Suprapubic skin (tissue), 3 donors: ENCODE results near the gene EXOC7.

ENCODE experiments used
- CTCF ChIP-seq, 2 donors: fragments of 200-600 bp in 1 of 2; fragments of 450-650 bp in 1 of 2; sonication (generic) in 1 of 2; IDR thresholded peaks; one replicate each; pipeline ENCODE4 v1.5.1; 2016 to 2019; ENCODE audit warnings: antibody characterized with exemption in 2 of 2, mild to moderate bottlenecking in 1 of 2, moderate library complexity in 1 of 2
- EP300 ChIP-seq: sonication (generic); formaldehyde crosslinking; IDR thresholded peaks from one replicate; pipeline ENCODE4 v1.6.1; 2017; ENCODE audit warnings: antibody characterized with exemption

DNA sequence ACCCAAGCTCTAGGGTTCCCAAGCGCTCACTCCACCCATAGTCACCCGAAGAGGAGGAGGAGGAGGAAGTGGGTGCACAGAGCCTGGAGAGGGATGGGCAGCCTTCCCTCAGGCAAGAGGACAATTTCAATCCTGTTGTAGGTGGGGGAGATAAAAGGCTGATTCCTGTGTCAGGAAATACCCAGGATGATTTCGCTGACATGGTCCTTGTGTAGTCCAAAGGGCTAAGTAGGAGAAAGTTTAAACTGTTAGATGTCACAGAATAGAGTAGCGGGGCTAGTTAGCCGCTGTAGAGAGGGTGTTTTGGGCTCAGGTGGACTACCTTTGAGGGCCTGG, 1.3 kb upstream of the EXOC7 start:
- TF ChIP-seq EP300 (no peak), CTCF (IDR thresholded peaks at IDR 0.05) (no peak)
